Keratinocyte (primary cell): ENCODE measurements around the gene EPHB4. TPM values are rescaled to one million over a fixed set of nuclear protein-coding genes. Genes with fewer than 3 reads are reported as not detected.

Experiments
- DNase-seq: peaks from one replicate; pipeline ENCODE4 v3.0.0-alpha.2; 2011; ENCODE audit warnings: low read depth, missing footprints, low spot score
- FAIRE-seq: peaks from 2 replicates; lab custom pipeline; 2011; peaks lifted over from hg19 to GRCh38; lab: Jason Lieb, UNC
- H2AFZ ChIP-seq: 2 replicates; pipeline ENCODE4 v1.6.0; 2012; ENCODE audit warnings: low read length, control low read depth, inconsistent platforms; ENCODE audit not compliant: control insufficient read depth
- H3K27ac ChIP-seq: 2 replicates; pipeline ENCODE4 v1.5.1; 2011; ENCODE audit warnings: low read length; ENCODE audit not compliant: control insufficient read depth, insufficient read depth
- H3K27me3 ChIP-seq: 3 replicates; pipeline ENCODE4 v1.6.0; 2011; ENCODE audit warnings: low read length; ENCODE audit not compliant: control insufficient read depth, insufficient read depth; ENCODE audit errors: extremely low read depth
- H3K36me3 ChIP-seq, 2 experiments: 2 replicates in 1 of 2; 3 replicates in 1 of 2; pipeline ENCODE4 v1.5.1; 2011; ENCODE audit warnings: low read length in 2 of 2, mild to moderate bottlenecking in 1 of 2; ENCODE audit not compliant: control insufficient read depth in 2 of 2, insufficient read depth in 2 of 2; ENCODE audit errors: extremely low read depth in 1 of 2
- H3K4me1 ChIP-seq: 3 replicates; pipeline ENCODE4 v1.5.1; 2011; ENCODE audit warnings: low read length; ENCODE audit not compliant: control insufficient read depth, insufficient read depth; ENCODE audit errors: extremely low read depth
- H3K4me2 ChIP-seq: 3 replicates; pipeline ENCODE4 v1.6.0; 2011; ENCODE audit warnings: low read depth, low read length; ENCODE audit not compliant: control insufficient read depth, insufficient read depth; ENCODE audit errors: extremely low read depth
- H3K4me3 ChIP-seq, 3 experiments: fragments of 200-600 bp in 1 of 3; sonication (generic) in 1 of 3; 2 replicates in 2 of 3; 3 replicates in 1 of 3; pipeline ENCODE4 v1.5.1; 2011 to 2016; ENCODE audit warnings: low read length in 3 of 3, mild to moderate bottlenecking in 3 of 3, control low read depth in 2 of 3, inconsistent platforms in 1 of 3, low read depth in 1 of 3, mixed read lengths in 1 of 3, mixed run types in 1 of 3, moderate library complexity in 1 of 3; ENCODE audit not compliant: control insufficient read depth in 2 of 3, insufficient read depth in 2 of 3; ENCODE audit errors: extremely low read depth in 1 of 3
- H3K79me2 ChIP-seq: 2 replicates; pipeline ENCODE4 v1.6.0; 2012; ENCODE audit warnings: low read length; ENCODE audit not compliant: control insufficient read depth, insufficient read depth
- H3K9ac ChIP-seq: 3 replicates; pipeline ENCODE4 v1.6.0; 2011; ENCODE audit warnings: low read length; ENCODE audit not compliant: control insufficient read depth, insufficient read depth; ENCODE audit errors: extremely low read depth
- H3K9me1 ChIP-seq: 3 replicates; pipeline ENCODE4 v1.6.0; 2011; ENCODE audit warnings: low read length; ENCODE audit not compliant: control insufficient read depth, insufficient read depth; ENCODE audit errors: extremely low read depth
- H3K9me3 ChIP-seq: 2 replicates; pipeline ENCODE4 v1.5.1; 2012; ENCODE audit warnings: low read depth, low read length; ENCODE audit not compliant: control insufficient read depth
- H4K20me1 ChIP-seq: 3 replicates; pipeline ENCODE4 v1.6.0; 2011; ENCODE audit warnings: low read length; ENCODE audit not compliant: control insufficient read depth, insufficient read depth; ENCODE audit errors: extremely low read depth
- EZH2 ChIP-seq: IDR thresholded peaks from one replicate; pipeline ENCODE4 v1.6.1; 2012; ENCODE audit warnings: inconsistent platforms, mild to moderate bottlenecking, low read length, moderate library complexity
- dilution Hi-C: fragments of 300-500 bp; cut with MboI; formaldehyde crosslinking; loops from one replicate; pipeline ENCODE4 v1.7.0; 2020; ENCODE audit warnings: low sequenced_read_pairs; ENCODE audit not compliant: extremely low pct_ligation_motif_present
- polyA plus RNA-seq, 5 experiments: library from polyadenylated mRNA; depleted of rRNA in 3 of 5; stranded (reverse) in 3 of 5; stranded (forward) in 1 of 5; unstranded in 1 of 5; fragments of >200 nt; gene quantifications; 1 replicate in 1 of 5; 2 replicates in 3 of 5; 3 replicates in 1 of 5; pipeline versions ENCODE4 v1.2.1 to v1.2.3, GENCODE V29; 2011 to 2012; ENCODE audit warnings: missing spikeins in 2 of 5, low read depth in 1 of 5, low replicate concordance in 1 of 5
- TF ChIP-seq, protein P1 (sequence below), 3 experiments: IDR thresholded peaks in 1 of 3; conservative IDR thresholded peaks in 1 of 3; optimal IDR thresholded peaks in 1 of 3; 2 replicates in 2 of 3; 3 replicates in 1 of 3; pipeline versions ENCODE3 to v1.5.1; 2011; ENCODE audit warnings: low read length in 3 of 3, mild to moderate bottlenecking in 3 of 3, moderate library complexity in 2 of 3, control low read depth in 1 of 3, inconsistent platforms in 1 of 3; ENCODE audit not compliant: insufficient read depth in 2 of 3; ENCODE audit errors: extremely low read depth in 1 of 3

Gene EPHB4
- polyA plus RNA-seq, 1 donor (not counting 4 experiments of a cell fraction or from before 2014, with no cell fraction given), result 61.4 TPM

DNA sequence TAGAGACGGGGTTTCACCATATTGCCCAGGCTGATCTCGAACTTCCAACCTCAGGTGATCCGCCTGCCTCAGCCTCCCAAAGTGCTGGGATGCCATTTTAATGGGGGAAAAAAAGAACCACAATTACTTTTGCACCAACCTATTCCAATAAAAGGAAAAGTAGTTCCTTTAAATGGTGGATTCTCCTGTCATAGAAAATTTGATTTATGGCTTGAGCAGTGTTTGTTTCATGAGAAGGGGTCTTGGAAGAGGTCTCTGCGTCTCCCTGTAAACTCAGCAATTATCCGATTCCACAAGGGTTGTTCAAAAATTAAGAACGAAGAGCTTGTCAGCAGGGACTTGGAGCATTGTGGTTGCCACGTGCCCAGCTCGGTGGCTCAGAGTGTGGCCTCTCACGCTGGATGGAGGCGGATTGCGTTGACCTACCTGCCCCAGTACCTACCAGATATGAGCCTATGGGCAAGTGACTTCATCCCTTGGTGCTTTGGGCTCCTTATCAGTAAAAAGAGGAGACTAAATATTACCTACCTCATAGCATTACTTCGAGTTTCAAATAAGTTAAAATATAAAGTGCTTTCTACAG, 37.0 kb upstream of the EPHB4 start:
- H3K36me3 ChIP-seq, result peaks cover 14 to 28% of the 10 kb centered on the region in 2 experiments
- no peaks in the 10 kb centered on the region for H4K20me1 ChIP-seq
- H3K9me1 ChIP-seq, result no peaks in the 10 kb centered on the region
- H3K4me2 ChIP-seq, result no peak overlapping the region
- DNase-seq, result no peak
- peaks cover 22% of the 10 kb centered on the region for H3K79me2 ChIP-seq
- peaks cover 29% of the 10 kb centered on the region for H3K4me1 ChIP-seq
- no peak overlapping the region for H3K9ac ChIP-seq
- H3K27me3 ChIP-seq, result no peaks in the 10 kb centered on the region
- dilution Hi-C loops, result no loop called here
- no peak overlapping the region for H2AFZ ChIP-seq
- no peak overlapping the region for H3K4me3 ChIP-seq
- no peak for FAIRE-seq
- no peak for TF ChIP-seq EZH2
- TF ChIP-seq, protein P1, sequence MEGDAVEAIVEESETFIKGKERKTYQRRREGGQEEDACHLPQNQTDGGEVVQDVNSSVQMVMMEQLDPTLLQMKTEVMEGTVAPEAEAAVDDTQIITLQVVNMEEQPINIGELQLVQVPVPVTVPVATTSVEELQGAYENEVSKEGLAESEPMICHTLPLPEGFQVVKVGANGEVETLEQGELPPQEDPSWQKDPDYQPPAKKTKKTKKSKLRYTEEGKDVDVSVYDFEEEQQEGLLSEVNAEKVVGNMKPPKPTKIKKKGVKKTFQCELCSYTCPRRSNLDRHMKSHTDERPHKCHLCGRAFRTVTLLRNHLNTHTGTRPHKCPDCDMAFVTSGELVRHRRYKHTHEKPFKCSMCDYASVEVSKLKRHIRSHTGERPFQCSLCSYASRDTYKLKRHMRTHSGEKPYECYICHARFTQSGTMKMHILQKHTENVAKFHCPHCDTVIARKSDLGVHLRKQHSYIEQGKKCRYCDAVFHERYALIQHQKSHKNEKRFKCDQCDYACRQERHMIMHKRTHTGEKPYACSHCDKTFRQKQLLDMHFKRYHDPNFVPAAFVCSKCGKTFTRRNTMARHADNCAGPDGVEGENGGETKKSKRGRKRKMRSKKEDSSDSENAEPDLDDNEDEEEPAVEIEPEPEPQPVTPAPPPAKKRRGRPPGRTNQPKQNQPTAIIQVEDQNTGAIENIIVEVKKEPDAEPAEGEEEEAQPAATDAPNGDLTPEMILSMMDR (optimal IDR thresholded peaks at IDR 0.05 in 1 of 3, IDR thresholded peaks at IDR 0.05 in 1 of 3, conservative IDR thresholded peaks at IDR 0.05 in 1 of 3; ENCODE audit: extremely low read depth in 1 of 3, insufficient read depth in 2 of 3, low read length in 3 of 3), result no peak
- no peak overlapping the region for H3K27ac ChIP-seq
- no peaks in the 10 kb centered on the region for H3K9me3 ChIP-seq

DNA sequence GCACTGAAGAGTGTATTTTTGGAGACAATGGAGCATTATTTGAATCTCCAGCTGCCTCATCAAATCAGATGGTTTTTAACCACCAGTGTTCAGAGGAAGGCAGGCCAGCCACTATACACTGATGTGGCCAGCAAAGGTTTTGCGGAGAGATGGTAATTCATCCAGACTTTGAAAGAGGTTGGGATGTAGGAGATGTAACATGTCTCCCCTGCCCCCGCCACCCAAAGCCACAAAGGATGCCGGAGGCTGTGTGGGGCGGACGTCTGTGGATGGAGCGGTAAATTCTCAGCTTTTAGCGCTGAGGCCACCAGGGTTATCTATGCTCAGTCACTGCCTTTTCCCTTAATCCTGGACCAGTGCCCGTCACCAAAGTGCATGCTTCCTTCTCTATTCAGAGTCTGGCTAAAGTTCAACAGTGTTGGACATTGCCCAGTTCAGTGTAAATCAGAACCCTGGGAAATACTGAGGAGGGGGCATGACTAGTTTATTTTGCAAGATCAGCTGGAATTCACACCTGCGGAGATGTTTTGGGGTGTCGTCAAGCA, 36.2 kb upstream of the EPHB4 start:
- Histone ChIP-seq H3K4me2 (no peak overlapping the region), H3K4me1 (peaks cover 20% of the 10 kb centered on the region), H3K27ac (no peak overlapping the region), H3K36me3 (peaks cover 16 to 28% of the 10 kb centered on the region in 2 experiments), H3K4me3 (no peak overlapping the region), H4K20me1 (no peaks in the 10 kb centered on the region), H3K9me3 (no peaks in the 10 kb centered on the region), H3K79me2 (peaks cover 14% of the 10 kb centered on the region), H3K9me1 (no peaks in the 10 kb centered on the region), H3K27me3 (no peaks in the 10 kb centered on the region), H3K9ac (no peak overlapping the region), H2AFZ (no peak overlapping the region)
- TF ChIP-seq, protein P1 (optimal IDR thresholded peaks at IDR 0.05 in 1 of 3, IDR thresholded peaks at IDR 0.05 in 1 of 3, conservative IDR thresholded peaks at IDR 0.05 in 1 of 3; ENCODE audit: extremely low read depth in 1 of 3, insufficient read depth in 2 of 3, low read length in 3 of 3), result no peak
- TF ChIP-seq EZH2, result no peak
- FAIRE-seq (no peak), DNase-seq (no peak)
- dilution Hi-C loops, result no loop called here
